ENCODE results near the gene AGPAT3.
"Not testable (repeated sequence)": the region's sequence is repeated elsewhere in the genome, so short reads cannot be mapped to it uniquely, and the experiment has no call there.

GRCh38 chr21:43822166-43822565, 42.9 kb upstream of the AGPAT3 start:
- TF ChIP-seq POLR2A (IDR thresholded peaks at IDR 0.05; ENCODE audit: low read depth, low read length); JUND (IDR thresholded peaks at IDR 0.05; ENCODE audit: low read depth, low read length); BCL11A (IDR thresholded peaks at IDR 0.05; ENCODE audit: low read depth, low read length); SRF (IDR thresholded peaks at IDR 0.05; ENCODE audit: low read depth in 2 of 2, low read length in 2 of 2); EP300 (IDR thresholded peaks at IDR 0.05; ENCODE audit: borderline replicate concordance in 1 of 2, control insufficient read depth in 1 of 2, low read depth in 2 of 2, low read length in 2 of 2); CTCF (IDR thresholded peaks at IDR 0.05 in 2 of 3, conservative IDR thresholded peaks at IDR 0.05 in 1 of 3; ENCODE audit: control insufficient read depth in 2 of 3, extremely low read depth in 1 of 3, insufficient read depth in 1 of 3, low read depth in 3 of 3, low read length in 3 of 3); ZNF384 (IDR thresholded peaks at IDR 0.05; ENCODE audit: borderline replicate concordance, low read depth, low read length): not testable (repeated sequence)
